NCI-H1417 treated with DMSO at 0.1 percent for 48 hours (cell line): ENCODE measurements around the gene COL4A2.

Source experiments
- DNase-seq: peaks from one replicate; lab custom pipeline; 2025; lab: John Stamatoyannopoulos, UW

COL4A2 gene

GRCh38 chr13:110290826-110291225, 16.3 kb upstream of the COL4A2 start:
- DNase-seq = no peak

GRCh38 chr13:110291286-110291685, 15.8 kb upstream of the COL4A2 start:
- no peak for DNase-seq

- no peak for DNase-seq
These were observed 14.0 kb upstream of the COL4A2 start for GRCh38 chr13:110293037-110293436.

GRCh38 chr13:110293649-110294048, 13.4 kb upstream of the COL4A2 start:
- DNase-seq = no peak

GRCh38 chr13:110294146-110294545, 12.9 kb upstream of the COL4A2 start:
- DNase-seq = no peak

- no peak for DNase-seq
These were observed 12.5 kb upstream of the COL4A2 start for GRCh38 chr13:110294622-110295021.

- no peak for DNase-seq
These were observed 10.1 kb upstream of the COL4A2 start for GRCh38 chr13:110297011-110297410.

GRCh38 chr13:110297766-110298504, 9.1 kb upstream of the COL4A2 start:
- no peak for DNase-seq

GRCh38 chr13:110298505-110299282, 8.4 kb upstream of the COL4A2 start:
- DNase-seq = no peak

GRCh38 chr13:110299283-110299840, 7.7 kb upstream of the COL4A2 start:
- DNase-seq = no peak

- no peak for DNase-seq
These were observed 6.8 kb upstream of the COL4A2 start for GRCh38 chr13:110300090-110300815.

- no peak for DNase-seq
These were observed 6.0 kb upstream of the COL4A2 start for GRCh38 chr13:110301083-110301482.

GRCh38 chr13:110301606-110302553, 5.2 kb upstream of the COL4A2 start:
- no peak for DNase-seq

- no peak for DNase-seq
These were observed 4.1 kb upstream of the COL4A2 start for GRCh38 chr13:110302997-110303396.

GRCh38 chr13:110303644-110304043, 3.4 kb upstream of the COL4A2 start:
- no peak for DNase-seq

- no peak for DNase-seq
These were observed 2.8 kb upstream of the COL4A2 start for GRCh38 chr13:110304256-110304655.

- no peak for DNase-seq
These were observed 2.1 kb upstream of the COL4A2 start for GRCh38 chr13:110305001-110305400.

- no peak for DNase-seq
These were observed 1.5 kb upstream of the COL4A2 start for GRCh38 chr13:110305544-110305943.

GRCh38 chr13:110305949-110306339, 1.1 kb upstream of the COL4A2 start:
- DNase-seq = no peak

GRCh38 chr13:110306340-110306959, 634 bp upstream of the COL4A2 start:
- DNase-seq = no peak
